Body of pancreas (tissue), 4 donors: ENCODE data around the gene KATNB1.

ENCODE experiments used
- CTCF ChIP-seq, 7 experiments: fragments of 450-650 bp in 4 of 7; fragments of 200-600 bp in 3 of 7; sonication (generic) in 3 of 7; IDR thresholded peaks; one replicate each; pipeline ENCODE4 v1.5.1; 2016 to 2019; ENCODE audit warnings: antibody characterized with exemption in 7 of 7
- POLR2A ChIP-seq, 3 donors: fragments of 450-650 bp; IDR thresholded peaks; one replicate each; pipeline ENCODE4 v1.6.1; 2016; ENCODE audit warnings: antibody characterized with exemption in 3 of 3, mild to moderate bottlenecking in 2 of 3

GRCh38 chr16:57695680-57696069 is 39.9 kb upstream of the KATNB1 start:
- TF ChIP-seq POLR2A (IDR thresholded peaks at IDR 0.05): no peak
- TF ChIP-seq CTCF (IDR thresholded peaks at IDR 0.05): no peak
